GM12878 (cell line): ENCODE measurements around the gene PLK1. TPM values are rescaled to one million over a fixed set of nuclear protein-coding genes. Genes with fewer than 3 reads are reported as not detected.

Experiments used
- ASH2L ChIP-seq: fragments of 300-600, 200-600 bp; sonication (generic); IDR thresholded peaks from 2 replicates; pipeline ENCODE4 v1.6.1; 2017; ENCODE audit warnings: low read depth, mild to moderate bottlenecking, borderline replicate concordance
- BCL11A ChIP-seq: IDR thresholded peaks from 2 replicates; pipeline ENCODE4 v1.6.1; 2011; ENCODE audit warnings: low read depth, low read length
- CEBPB ChIP-seq, 2 experiments: fragments of 150-350 bp in 1 of 2; IDR thresholded peaks; 2 replicates each; pipeline ENCODE4 v1.6.1; 2012 to 2014; ENCODE audit warnings: low read depth in 2 of 2, low read length in 2 of 2, borderline replicate concordance in 1 of 2, inconsistent platforms in 1 of 2
- CHD1 ChIP-seq: IDR thresholded peaks from 2 replicates; pipeline ENCODE4 v1.6.1; 2012; ENCODE audit warnings: low read depth, low read length, improper control_type of control experiment
- ESRRA ChIP-seq: IDR thresholded peaks from 2 replicates; pipeline ENCODE4 v1.6.1; 2012; ENCODE audit warnings: mild to moderate bottlenecking, low read length, improper control_type of control experiment
- FOXM1 ChIP-seq: IDR thresholded peaks from 2 replicates; pipeline ENCODE4 v1.6.1; 2012; ENCODE audit warnings: low read depth, mild to moderate bottlenecking, inconsistent platforms, low read length, moderate library complexity
- IRF4 ChIP-seq: IDR thresholded peaks from 2 replicates; pipeline ENCODE4 v1.6.1; 2011; ENCODE audit warnings: low read depth, low read length
- MAX ChIP-seq: IDR thresholded peaks from 2 replicates; pipeline ENCODE4 v1.6.1; 2012; ENCODE audit warnings: low read depth, low read length, improper control_type of control experiment
- PAX8 ChIP-seq: fragments of 450-650 bp; IDR thresholded peaks from 2 replicates; pipeline ENCODE4 v1.6.1; 2017; ENCODE audit warnings: mild to moderate bottlenecking, moderate library complexity
- SIX5 ChIP-seq: IDR thresholded peaks from 2 replicates; pipeline ENCODE4 v1.6.1; 2011; ENCODE audit warnings: mild to moderate bottlenecking, low read depth, low read length, moderate library complexity; ENCODE audit not compliant: severe bottlenecking
- SMAD5 ChIP-seq: IDR thresholded peaks from 2 replicates; pipeline ENCODE4 v1.6.1; 2016; ENCODE audit warnings: antibody characterized with exemption, low read depth
- SUZ12 ChIP-seq: fragments of 200-600 bp; sonication (generic); IDR thresholded peaks from one replicate; pipeline ENCODE4 v1.6.1; 2018; ENCODE audit warnings: antibody characterized with exemption, mild to moderate bottlenecking; ENCODE audit not compliant: unreplicated experiment
- ZNF274 ChIP-seq: IDR thresholded peaks from one replicate; pipeline ENCODE4 v1.8.0; 2011; ENCODE audit not compliant: insufficient read length, insufficient read depth
- polyA plus RNA-seq, 11 experiments: library from polyadenylated mRNA; depleted of rRNA in 4 of 11; unstranded in 6 of 11; stranded (reverse) in 5 of 11; fragments of >200 nt; fragmentation: Nextera tagmentation in 4 of 11; fragmentation: Illumina TruSeq in 1 of 11; extraction: Ambion mirVana in 4 of 11; extraction: Trizol in 1 of 11; gene quantifications; 1 replicate in 1 of 11; 2 replicates in 10 of 11; pipeline versions ENCODE4 v1.2.1 to v1.2.3, GENCODE V29; 2011 to 2016; ENCODE audit warnings: inconsistent platforms in 2 of 11, missing spikeins in 2 of 11, low read depth in 1 of 11
- total RNA-seq, 4 experiments: library from RNA; depleted of rRNA in 3 of 4; stranded (reverse); fragments of >200 nt in 3 of 4; fragmentation: Illumina TruSeq in 1 of 4; extraction: Trizol in 1 of 4; gene quantifications; 2 replicates each; pipeline versions ENCODE4 v1.2.1 to v1.2.3, GENCODE V29; 2013 to 2021
- TF ChIP-seq, protein P1 (sequence below): fragments of 450-650 bp; IDR thresholded peaks from 2 replicates; pipeline ENCODE4 v1.6.1; 2016; ENCODE audit warnings: mild to moderate bottlenecking, moderate library complexity, borderline replicate concordance
- TF ChIP-seq, protein P2 (sequence below): fragments of 450-650 bp; formaldehyde crosslinking; IDR thresholded peaks from 2 replicates; pipeline ENCODE4 v1.4.0; 2020; ENCODE audit warnings: mild to moderate bottlenecking, moderate library complexity
- TF ChIP-seq, protein P3 (sequence below): IDR thresholded peaks from 2 replicates; pipeline ENCODE4 v1.6.1; 2012; ENCODE audit warnings: low read depth, low read length, improper control_type of control experiment
- TF ChIP-seq, protein P4 (sequence below): IDR thresholded peaks from 2 replicates; pipeline ENCODE4 v1.6.1; 2012; ENCODE audit warnings: mild to moderate bottlenecking, low read depth, low read length

The PLK1 gene
- total and polyA plus RNA-seq, 10 of the 15 experiments (the other 5 are each of a cell fraction or from before 2014, with no cell fraction given) = 11.3 to 191 (median 84.5) TPM

DNA sequence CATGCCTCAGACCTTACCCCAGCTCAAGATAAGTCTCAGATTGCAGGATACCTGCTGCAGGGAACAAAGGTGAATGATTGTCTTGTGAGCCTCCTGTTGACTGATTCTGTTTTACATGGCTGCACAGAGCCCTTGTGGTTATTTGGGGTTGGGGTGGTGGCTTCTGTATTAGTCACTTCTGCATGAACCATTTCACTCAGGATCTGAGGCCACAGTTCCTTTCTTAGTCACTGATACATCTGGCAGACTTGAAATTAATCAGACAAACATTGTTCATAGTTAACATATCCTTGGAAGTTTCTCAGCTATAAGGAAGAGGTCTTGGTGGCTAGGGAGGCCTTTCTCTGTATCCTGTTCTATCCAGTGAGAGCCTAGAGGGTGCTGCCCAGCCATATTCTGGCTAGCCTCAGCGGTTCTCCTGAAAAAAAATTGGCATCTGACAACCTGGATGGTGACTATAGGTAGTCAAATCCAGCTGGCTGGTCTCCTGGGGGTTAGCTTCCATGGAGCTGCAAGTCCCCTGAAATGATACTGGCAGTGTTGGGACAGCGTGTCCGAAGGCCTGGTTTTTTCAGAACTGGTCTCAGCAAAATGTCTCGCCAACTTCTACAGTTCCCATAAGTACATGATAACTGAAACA is 8.4 kb upstream of the PLK1 start (continued):
- peak; percentile 100 for TF ChIP-seq BCL11A
- TF ChIP-seq, protein P1, sequence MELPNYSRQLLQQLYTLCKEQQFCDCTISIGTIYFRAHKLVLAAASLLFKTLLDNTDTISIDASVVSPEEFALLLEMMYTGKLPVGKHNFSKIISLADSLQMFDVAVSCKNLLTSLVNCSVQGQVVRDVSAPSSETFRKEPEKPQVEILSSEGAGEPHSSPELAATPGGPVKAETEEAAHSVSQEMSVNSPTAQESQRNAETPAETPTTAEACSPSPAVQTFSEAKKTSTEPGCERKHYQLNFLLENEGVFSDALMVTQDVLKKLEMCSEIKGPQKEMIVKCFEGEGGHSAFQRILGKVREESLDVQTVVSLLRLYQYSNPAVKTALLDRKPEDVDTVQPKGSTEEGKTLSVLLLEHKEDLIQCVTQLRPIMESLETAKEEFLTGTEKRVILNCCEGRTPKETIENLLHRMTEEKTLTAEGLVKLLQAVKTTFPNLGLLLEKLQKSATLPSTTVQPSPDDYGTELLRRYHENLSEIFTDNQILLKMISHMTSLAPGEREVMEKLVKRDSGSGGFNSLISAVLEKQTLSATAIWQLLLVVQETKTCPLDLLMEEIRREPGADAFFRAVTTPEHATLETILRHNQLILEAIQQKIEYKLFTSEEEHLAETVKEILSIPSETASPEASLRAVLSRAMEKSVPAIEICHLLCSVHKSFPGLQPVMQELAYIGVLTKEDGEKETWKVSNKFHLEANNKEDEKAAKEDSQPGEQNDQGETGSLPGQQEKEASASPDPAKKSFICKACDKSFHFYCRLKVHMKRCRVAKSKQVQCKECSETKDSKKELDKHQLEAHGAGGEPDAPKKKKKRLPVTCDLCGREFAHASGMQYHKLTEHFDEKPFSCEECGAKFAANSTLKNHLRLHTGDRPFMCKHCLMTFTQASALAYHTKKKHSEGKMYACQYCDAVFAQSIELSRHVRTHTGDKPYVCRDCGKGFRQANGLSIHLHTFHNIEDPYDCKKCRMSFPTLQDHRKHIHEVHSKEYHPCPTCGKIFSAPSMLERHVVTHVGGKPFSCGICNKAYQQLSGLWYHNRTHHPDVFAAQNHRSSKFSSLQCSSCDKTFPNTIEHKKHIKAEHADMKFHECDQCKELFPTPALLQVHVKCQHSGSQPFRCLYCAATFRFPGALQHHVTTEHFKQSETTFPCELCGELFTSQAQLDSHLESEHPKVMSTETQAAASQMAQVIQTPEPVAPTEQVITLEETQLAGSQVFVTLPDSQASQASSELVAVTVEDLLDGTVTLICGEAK = no peak
- TF ChIP-seq CEBPB (IDR thresholded peaks at IDR 0.05; ENCODE audit: borderline replicate concordance in 1 of 2, low read depth in 2 of 2, low read length in 2 of 2) = peak in 1 of 2 experiments; percentile 100; a peak in 2 of 4 replicates
- no peak for TF ChIP-seq ASH2L
- no peak for TF ChIP-seq MAX
- TF ChIP-seq IRF4 = peak; percentile 100
- TF ChIP-seq ZNF274 = no peak
- no peak for TF ChIP-seq ESRRA
- no peak for TF ChIP-seq PAX8
- no peak for TF ChIP-seq SIX5
- no peak for TF ChIP-seq CHD1
- no peak for TF ChIP-seq SUZ12
- TF ChIP-seq, protein P2, sequence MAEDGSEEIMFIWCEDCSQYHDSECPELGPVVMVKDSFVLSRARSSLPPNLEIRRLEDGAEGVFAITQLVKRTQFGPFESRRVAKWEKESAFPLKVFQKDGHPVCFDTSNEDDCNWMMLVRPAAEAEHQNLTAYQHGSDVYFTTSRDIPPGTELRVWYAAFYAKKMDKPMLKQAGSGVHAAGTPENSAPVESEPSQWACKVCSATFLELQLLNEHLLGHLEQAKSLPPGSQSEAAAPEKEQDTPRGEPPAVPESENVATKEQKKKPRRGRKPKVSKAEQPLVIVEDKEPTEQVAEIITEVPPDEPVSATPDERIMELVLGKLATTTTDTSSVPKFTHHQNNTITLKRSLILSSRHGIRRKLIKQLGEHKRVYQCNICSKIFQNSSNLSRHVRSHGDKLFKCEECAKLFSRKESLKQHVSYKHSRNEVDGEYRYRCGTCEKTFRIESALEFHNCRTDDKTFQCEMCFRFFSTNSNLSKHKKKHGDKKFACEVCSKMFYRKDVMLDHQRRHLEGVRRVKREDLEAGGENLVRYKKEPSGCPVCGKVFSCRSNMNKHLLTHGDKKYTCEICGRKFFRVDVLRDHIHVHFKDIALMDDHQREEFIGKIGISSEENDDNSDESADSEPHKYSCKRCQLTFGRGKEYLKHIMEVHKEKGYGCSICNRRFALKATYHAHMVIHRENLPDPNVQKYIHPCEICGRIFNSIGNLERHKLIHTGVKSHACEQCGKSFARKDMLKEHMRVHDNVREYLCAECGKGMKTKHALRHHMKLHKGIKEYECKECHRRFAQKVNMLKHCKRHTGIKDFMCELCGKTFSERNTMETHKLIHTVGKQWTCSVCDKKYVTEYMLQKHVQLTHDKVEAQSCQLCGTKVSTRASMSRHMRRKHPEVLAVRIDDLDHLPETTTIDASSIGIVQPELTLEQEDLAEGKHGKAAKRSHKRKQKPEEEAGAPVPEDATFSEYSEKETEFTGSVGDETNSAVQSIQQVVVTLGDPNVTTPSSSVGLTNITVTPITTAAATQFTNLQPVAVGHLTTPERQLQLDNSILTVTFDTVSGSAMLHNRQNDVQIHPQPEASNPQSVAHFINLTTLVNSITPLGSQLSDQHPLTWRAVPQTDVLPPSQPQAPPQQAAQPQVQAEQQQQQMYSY (CRISPR knock-in tag) = no peak
- peak; percentile 99 for TF ChIP-seq FOXM1
- TF ChIP-seq, protein P3, sequence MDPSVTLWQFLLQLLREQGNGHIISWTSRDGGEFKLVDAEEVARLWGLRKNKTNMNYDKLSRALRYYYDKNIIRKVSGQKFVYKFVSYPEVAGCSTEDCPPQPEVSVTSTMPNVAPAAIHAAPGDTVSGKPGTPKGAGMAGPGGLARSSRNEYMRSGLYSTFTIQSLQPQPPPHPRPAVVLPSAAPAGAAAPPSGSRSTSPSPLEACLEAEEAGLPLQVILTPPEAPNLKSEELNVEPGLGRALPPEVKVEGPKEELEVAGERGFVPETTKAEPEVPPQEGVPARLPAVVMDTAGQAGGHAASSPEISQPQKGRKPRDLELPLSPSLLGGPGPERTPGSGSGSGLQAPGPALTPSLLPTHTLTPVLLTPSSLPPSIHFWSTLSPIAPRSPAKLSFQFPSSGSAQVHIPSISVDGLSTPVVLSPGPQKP = no peak
- TF ChIP-seq SMAD5 = no peak
- TF ChIP-seq, protein P4, sequence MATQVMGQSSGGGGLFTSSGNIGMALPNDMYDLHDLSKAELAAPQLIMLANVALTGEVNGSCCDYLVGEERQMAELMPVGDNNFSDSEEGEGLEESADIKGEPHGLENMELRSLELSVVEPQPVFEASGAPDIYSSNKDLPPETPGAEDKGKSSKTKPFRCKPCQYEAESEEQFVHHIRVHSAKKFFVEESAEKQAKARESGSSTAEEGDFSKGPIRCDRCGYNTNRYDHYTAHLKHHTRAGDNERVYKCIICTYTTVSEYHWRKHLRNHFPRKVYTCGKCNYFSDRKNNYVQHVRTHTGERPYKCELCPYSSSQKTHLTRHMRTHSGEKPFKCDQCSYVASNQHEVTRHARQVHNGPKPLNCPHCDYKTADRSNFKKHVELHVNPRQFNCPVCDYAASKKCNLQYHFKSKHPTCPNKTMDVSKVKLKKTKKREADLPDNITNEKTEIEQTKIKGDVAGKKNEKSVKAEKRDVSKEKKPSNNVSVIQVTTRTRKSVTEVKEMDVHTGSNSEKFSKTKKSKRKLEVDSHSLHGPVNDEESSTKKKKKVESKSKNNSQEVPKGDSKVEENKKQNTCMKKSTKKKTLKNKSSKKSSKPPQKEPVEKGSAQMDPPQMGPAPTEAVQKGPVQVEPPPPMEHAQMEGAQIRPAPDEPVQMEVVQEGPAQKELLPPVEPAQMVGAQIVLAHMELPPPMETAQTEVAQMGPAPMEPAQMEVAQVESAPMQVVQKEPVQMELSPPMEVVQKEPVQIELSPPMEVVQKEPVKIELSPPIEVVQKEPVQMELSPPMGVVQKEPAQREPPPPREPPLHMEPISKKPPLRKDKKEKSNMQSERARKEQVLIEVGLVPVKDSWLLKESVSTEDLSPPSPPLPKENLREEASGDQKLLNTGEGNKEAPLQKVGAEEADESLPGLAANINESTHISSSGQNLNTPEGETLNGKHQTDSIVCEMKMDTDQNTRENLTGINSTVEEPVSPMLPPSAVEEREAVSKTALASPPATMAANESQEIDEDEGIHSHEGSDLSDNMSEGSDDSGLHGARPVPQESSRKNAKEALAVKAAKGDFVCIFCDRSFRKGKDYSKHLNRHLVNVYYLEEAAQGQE = 0 out of 2 replicates have a peak, but pooled peaks have one; percentile 24
